ENCODE measurements around the gene MCOLN1.
"Not testable (repeated sequence)": the region's sequence is repeated elsewhere in the genome, so short reads cannot be mapped to it uniquely, and the experiment has no call there.

Gene MCOLN1

GRCh38 chr19:7526059-7526929 lies 3.9 kb downstream of the MCOLN1 start:
- DNase-seq: no peak

GRCh38 chr19:7527516-7528191 lies 5.2 kb downstream of the MCOLN1 start:
- DNase-seq: no peak

GRCh38 chr19:7528192-7528519 lies 5.7 kb downstream of the MCOLN1 start:
- DNase-seq: no peak

GRCh38 chr19:7528522-7529245 lies 6.3 kb downstream of the MCOLN1 start:
- no peak for DNase-seq

- no peak for DNase-seq
Observed at GRCh38 chr19:7529246-7529600, 6.8 kb downstream of the MCOLN1 start.

- no peak for DNase-seq
Observed at GRCh38 chr19:7529610-7530490, 7.4 kb downstream of the MCOLN1 start.

- DNase-seq: no peak
Observed at GRCh38 chr19:7533281-7533885, 11.0 kb downstream of the MCOLN1 start.

GRCh38 chr19:7533925-7534480 lies 11.6 kb downstream of the MCOLN1 start:
- DNase-seq: peak; percentile 10

- DNase-seq: no peak
Observed at GRCh38 chr19:7534531-7535046, 12.2 kb downstream of the MCOLN1 start.

GRCh38 chr19:7535047-7535997 lies 12.9 kb downstream of the MCOLN1 start, which contains the start of gene PNPLA6:
Gene PNPLA6 (plus strand): TSS chr19:7535717. CDS start chr19:7535789, 72 bp downstream.
- peak; percentile 63 for DNase-seq

GRCh38 chr19:7535998-7536695 lies 13.7 kb downstream of the MCOLN1 start:
- no peak for DNase-seq

GRCh38 chr19:7538990-7539389 lies 16.6 kb downstream of the MCOLN1 start:
- not testable (repeated sequence) for DNase-seq

GRCh38 chr19:7539827-7540425 lies 17.5 kb downstream of the MCOLN1 start:
- DNase-seq: no peak

- no peak for DNase-seq
Observed at GRCh38 chr19:7540761-7541474, 18.5 kb downstream of the MCOLN1 start.

- DNase-seq: no peak
Observed at GRCh38 chr19:7541475-7541824, 19.0 kb downstream of the MCOLN1 start.

- no peak for DNase-seq
Observed at GRCh38 chr19:7541828-7542443, 19.5 kb downstream of the MCOLN1 start.

- no peak for DNase-seq
Observed at GRCh38 chr19:7542556-7543348, 20.3 kb downstream of the MCOLN1 start.

All from GF-D8 (cell line).